Activated T-helper 1 cell treated with anti-CD3 and anti-CD28 coated beads, Interleukin-12 subunit alpha, Interleukin-12 subunit beta, Interleukin-2, Interleukin-4 antibody, amounts not matched to agents 30 ng/mL and 10 ng/mL and 1 ng/mL, durations not matched to agents 14 hours and 24 hours and 36 hours (primary cell): Measurements from ENCODE around the gene ASIC2. TPM values are rescaled to one million over a fixed set of nuclear protein-coding genes. Genes with fewer than 3 reads are reported as not detected.

ENCODE experiments used
- DNase-seq: peaks from one replicate; pipeline ENCODE4 v3.0.0; 2021; ENCODE audit warnings: low spot score
- H3K27ac Mint-ChIP-seq: one replicate; pipeline ENCODE4 v1.8.0; 2021; ENCODE audit warnings: mild to moderate bottlenecking, mixed read lengths
- H3K27me3 Mint-ChIP-seq: one replicate; pipeline ENCODE4 v1.8.0; 2022; ENCODE audit warnings: mild to moderate bottlenecking, moderate library complexity, mixed read lengths; ENCODE audit not compliant: insufficient read depth
- H3K36me3 Mint-ChIP-seq: one replicate; pipeline ENCODE4 v1.8.0; 2021; ENCODE audit warnings: low read depth, mixed read lengths
- H3K4me1 Mint-ChIP-seq: one replicate; pipeline ENCODE4 v1.8.0; 2021; ENCODE audit warnings: low read depth, mixed read lengths
- H3K4me3 Mint-ChIP-seq: one replicate; pipeline ENCODE4 v1.8.0; 2021; ENCODE audit warnings: mild to moderate bottlenecking, moderate library complexity, mixed read lengths
- H3K9me3 Mint-ChIP-seq: one replicate; pipeline ENCODE4 v1.8.0; 2021; ENCODE audit warnings: mixed read lengths
- intact Hi-C: fragments of 100-400 bp; cut with micrococcal nuclease; formaldehyde crosslinking; loops from one replicate; pipeline ENCODE4 v1.15.1; 2024
- total RNA-seq: library from RNA; stranded (reverse); gene quantifications from 2 replicates; pipeline ENCODE4 v1.2.3, GENCODE V29; 2022

The ASIC2 gene
- total RNA-seq, 1 donor from 2014 or later: not detected

DNA sequence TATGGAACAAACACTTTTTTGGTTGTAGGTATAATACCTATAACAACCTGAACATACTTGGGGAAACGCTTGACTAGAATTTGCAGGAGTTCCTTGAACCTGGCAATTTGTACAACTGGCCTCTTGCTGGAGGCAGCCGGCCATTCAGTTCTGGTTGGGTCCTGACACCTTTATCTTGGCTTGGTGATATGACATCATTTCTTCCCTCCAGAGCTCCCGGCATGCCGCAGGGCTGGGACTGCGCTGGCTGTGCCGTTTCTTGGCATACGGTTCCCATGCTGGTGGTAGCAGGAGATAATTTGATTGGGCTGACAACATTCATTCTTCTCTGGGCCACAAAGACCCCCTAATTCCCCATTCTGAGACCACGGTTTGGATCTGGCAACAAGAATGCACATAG lies 87.5 kb downstream of the ASIC2 start:
- DNase-seq: no peak
- intact Hi-C loops: no loop called here
- no peaks in the 10 kb centered on the region for H3K36me3 Mint-ChIP-seq
- H3K4me3 Mint-ChIP-seq: no peak overlapping the region
- no peaks in the 10 kb centered on the region for H3K9me3 Mint-ChIP-seq
- no peaks in the 10 kb centered on the region for H3K4me1 Mint-ChIP-seq
- H3K27me3 Mint-ChIP-seq: no peaks in the 10 kb centered on the region
- H3K27ac Mint-ChIP-seq: no peak overlapping the region

DNA sequence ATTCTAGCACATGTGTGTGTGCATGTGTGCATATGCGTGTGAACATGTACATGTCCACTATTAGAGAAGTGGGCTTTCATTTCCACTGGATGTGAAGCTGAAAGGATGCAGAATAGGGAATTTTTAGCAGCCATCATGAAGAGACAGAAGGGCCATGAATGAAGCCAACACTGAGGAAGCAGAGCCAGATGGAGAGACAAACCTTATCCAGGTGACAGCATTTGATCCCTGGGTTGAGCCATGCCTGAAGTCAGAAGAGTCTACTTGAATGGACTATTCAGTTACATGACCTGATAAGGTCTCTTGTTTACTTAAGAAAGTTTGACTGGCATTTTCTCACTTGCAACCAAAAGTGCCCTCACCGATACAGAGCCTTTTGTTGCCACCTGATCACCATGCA lies 88.4 kb downstream of the ASIC2 start:
- Mint-ChIP-seq H3K27ac (no peak overlapping the region), H3K4me1 (no peaks in the 10 kb centered on the region), H3K4me3 (no peak overlapping the region), H3K36me3 (no peaks in the 10 kb centered on the region), H3K9me3 (no peaks in the 10 kb centered on the region), H3K27me3 (peaks cover 2% of the 10 kb centered on the region)
- intact Hi-C loops: no loop called here
- no peak for DNase-seq

DNA sequence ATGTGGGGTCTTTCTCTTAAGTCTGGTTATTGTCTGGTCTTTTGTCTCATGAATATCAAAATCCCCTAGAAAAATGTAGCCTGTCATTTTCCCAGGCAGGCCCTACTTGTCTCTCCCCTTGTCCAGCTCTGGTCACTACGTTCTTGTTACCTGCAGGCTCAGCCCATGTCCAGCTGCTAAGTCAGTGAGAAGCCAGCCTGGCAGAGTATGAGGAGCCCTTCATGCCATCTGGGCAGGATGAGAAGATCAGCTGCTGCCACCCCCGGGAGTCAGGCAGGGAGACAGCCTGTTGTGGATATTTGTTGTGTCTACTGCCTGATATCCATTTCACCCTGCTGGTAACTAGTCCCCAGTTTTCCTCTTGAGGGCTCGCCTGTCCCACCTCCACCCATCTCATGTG lies 88.9 kb downstream of the ASIC2 start:
- Mint-ChIP-seq H3K9me3 (no peaks in the 10 kb centered on the region), H3K27me3 (peaks cover 2% of the 10 kb centered on the region), H3K4me3 (no peak overlapping the region), H3K4me1 (no peaks in the 10 kb centered on the region), H3K36me3 (no peaks in the 10 kb centered on the region), H3K27ac (no peak overlapping the region)
- intact Hi-C loops: no loop called here
- DNase-seq: no peak

DNA sequence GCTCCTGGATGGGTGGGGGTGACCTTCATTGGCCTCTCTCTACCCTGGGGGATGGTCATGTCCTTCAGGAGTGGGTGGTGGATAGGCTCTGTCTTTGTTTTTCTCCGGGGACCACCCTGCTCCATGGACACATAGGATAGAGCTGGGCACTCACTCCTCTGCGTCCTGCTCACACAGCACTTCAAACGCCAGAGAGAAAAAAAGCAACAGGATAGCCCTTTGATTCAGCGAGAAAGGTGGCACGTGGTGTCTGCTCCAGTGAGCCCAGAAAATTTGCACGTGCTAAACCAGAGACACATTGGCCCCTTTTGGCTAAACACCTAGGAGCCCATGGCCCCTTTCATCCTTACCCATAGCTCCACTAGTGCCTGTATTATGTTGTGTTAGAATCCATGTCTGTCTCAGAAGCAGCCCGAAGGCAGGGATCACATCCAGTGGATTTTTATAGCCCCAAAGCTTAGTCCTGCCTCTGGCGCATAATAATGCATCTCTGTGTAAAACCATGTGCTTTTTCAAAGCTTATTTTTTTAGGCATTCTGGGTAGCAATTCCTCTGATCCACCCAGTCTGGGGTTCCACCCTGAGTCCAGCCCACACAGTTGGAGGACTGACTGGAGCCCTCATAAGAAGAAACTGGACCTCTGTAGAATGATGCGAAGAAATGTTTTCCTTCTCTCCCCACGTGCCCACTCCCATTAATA lies 90.1 kb downstream of the ASIC2 start:
- H3K9me3 Mint-ChIP-seq: no peaks in the 10 kb centered on the region
- no peak for DNase-seq
- no peaks in the 10 kb centered on the region for H3K36me3 Mint-ChIP-seq
- intact Hi-C loops: no loop called here
- H3K27ac Mint-ChIP-seq: no peak overlapping the region
- H3K27me3 Mint-ChIP-seq: peaks cover 2% of the 10 kb centered on the region
- H3K4me1 Mint-ChIP-seq: no peaks in the 10 kb centered on the region
- H3K4me3 Mint-ChIP-seq: no peak overlapping the region

DNA sequence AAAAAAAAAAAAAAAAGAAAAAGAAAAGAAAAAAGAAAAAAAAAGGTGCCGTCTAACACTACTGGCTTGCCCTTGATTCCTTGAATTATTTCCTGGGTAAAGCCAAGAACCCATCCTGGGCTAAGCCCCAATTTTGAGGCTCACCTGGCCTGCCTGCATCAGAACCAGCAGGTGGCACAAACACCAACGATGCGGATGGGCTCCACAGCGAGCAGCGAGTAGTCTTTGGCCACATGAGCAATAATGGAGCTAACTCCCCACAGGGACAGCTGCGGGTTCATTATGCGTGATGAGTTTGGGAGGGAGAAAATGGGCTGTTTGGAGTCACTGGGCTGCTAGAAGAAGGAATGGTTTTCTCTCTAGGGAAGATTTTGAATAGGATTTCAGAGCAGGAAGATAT lies 91.1 kb downstream of the ASIC2 start:
- intact Hi-C loops: no loop called here
- Mint-ChIP-seq H3K4me1 (no peaks in the 10 kb centered on the region), H3K27ac (no peak overlapping the region), H3K4me3 (no peak overlapping the region), H3K36me3 (no peaks in the 10 kb centered on the region), H3K27me3 (peaks cover 2% of the 10 kb centered on the region), H3K9me3 (no peaks in the 10 kb centered on the region)
- no peak for DNase-seq

DNA sequence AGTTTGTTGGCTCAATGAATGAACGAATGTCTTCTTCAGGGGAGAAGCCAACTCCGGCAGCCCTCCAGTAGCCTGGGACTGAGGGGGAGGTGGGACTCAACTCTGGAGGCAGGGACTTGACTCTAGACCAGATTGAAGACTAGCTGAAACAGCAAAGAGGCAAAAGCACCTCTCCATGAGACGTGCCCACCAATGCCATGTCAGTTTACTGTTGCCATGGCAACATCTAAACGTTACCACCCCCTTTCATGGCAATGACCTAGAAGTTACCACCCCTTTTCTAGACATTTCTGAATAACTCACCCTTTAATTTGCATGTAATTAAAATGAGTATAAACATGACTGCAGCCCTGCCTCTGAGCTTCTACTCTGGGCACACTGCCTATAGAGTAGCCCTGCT lies 91.8 kb downstream of the ASIC2 start:
- intact Hi-C loops: no loop called here
- no peaks in the 10 kb centered on the region for H3K36me3 Mint-ChIP-seq
- no peak overlapping the region for H3K27ac Mint-ChIP-seq
- no peak overlapping the region for H3K4me3 Mint-ChIP-seq
- H3K27me3 Mint-ChIP-seq: peaks cover 2% of the 10 kb centered on the region
- no peak for DNase-seq
- H3K9me3 Mint-ChIP-seq: no peaks in the 10 kb centered on the region
- no peaks in the 10 kb centered on the region for H3K4me1 Mint-ChIP-seq

DNA sequence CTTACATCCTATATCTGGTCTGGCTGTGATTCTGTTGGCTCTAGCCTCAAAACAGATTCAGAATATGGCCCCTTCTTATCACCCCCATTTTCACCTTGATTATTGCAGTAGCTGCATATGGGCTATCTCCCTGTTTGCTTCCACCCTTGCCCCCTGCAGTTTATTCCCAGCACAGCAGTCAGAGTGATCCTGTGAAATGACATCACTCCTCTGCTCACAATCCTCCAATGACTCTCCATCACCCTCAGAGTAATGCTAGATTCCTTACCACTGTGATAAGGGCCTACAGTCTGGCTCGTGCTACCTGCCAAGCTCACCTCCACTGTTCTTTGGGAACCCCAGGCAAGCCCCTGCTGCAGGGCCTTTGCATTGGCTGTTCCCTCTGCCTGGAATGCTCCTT lies 92.5 kb downstream of the ASIC2 start:
- intact Hi-C loops: no loop called here
- no peaks in the 10 kb centered on the region for H3K4me1 Mint-ChIP-seq
- H3K27ac Mint-ChIP-seq: no peak overlapping the region
- H3K27me3 Mint-ChIP-seq: peaks cover 2% of the 10 kb centered on the region
- H3K4me3 Mint-ChIP-seq: no peak overlapping the region
- no peaks in the 10 kb centered on the region for H3K9me3 Mint-ChIP-seq
- DNase-seq: no peak
- no peaks in the 10 kb centered on the region for H3K36me3 Mint-ChIP-seq

DNA sequence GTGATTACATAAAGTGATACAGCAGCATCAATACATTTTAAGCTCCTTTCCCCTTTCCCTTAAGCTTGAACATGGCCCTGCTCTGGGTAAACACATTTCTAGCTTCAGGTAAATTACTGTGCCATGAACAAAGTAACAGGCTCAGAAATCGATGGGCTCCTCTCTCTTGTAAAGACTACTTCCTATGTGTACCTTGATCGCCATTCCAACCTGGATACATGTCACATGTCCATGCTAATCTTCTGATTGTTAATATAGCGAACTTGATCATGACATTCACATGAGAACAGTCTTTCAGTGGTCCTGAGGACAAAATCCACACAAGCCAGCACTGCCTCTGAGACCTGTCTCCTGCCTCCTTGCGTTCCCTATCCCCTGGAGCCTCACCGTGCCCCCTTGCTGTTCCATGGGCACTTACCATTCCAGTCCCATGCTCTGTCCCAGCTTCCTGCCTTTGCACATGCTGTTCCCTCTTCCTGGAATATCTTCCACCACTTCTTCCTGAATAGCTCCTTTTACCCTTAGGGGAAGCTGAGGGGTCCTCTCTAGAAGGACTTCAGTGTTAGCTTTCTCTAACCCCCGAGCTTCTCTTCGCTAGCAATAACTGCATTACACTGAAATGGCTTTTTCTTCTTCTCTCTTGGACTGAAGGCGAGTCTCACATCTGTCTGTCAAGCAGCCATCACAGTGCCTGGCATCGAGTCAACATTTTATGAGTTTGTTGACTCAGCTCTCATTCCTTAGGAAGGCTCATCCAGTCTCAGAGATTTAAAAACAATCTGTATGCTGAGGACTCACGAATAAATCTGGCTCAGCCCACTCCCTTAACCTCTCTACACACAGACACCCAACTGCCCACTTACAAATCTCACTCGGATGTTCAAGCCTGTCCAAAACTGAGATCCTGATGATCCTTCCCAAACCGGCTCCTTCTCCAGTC lies 93.3 kb downstream of the ASIC2 start:
- Mint-ChIP-seq H3K9me3 (no peaks in the 10 kb centered on the region), H3K4me3 (no peak overlapping the region), H3K27ac (no peak overlapping the region), H3K36me3 (no peaks in the 10 kb centered on the region), H3K27me3 (peaks cover 2% of the 10 kb centered on the region), H3K4me1 (no peaks in the 10 kb centered on the region)
- intact Hi-C loops: no loop called here
- no peak for DNase-seq

DNA sequence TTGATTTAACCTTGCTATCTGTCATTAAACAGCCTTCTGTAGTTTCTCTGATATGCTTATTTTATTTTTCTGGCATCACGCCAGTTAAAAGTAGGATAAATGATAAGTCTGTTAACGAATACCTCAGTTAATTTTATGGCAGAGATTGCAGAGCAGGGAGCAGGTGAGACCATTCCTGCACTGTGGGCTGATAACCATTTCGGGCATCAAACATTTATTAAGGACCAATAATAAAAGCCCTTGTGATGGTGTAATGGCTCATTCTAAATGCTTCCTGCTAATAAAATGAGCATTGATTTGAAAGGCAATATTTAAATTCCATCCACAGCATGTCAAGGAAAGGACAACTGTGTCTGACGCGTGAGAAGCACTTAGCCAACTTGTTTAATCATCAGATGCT lies 94.1 kb downstream of the ASIC2 start:
- Mint-ChIP-seq H3K4me3 (no peak overlapping the region), H3K27ac (no peak overlapping the region), H3K36me3 (no peaks in the 10 kb centered on the region), H3K4me1 (no peaks in the 10 kb centered on the region), H3K27me3 (peaks cover 2% of the 10 kb centered on the region), H3K9me3 (no peaks in the 10 kb centered on the region)
- no peak for DNase-seq
- intact Hi-C loops: no loop called here

DNA sequence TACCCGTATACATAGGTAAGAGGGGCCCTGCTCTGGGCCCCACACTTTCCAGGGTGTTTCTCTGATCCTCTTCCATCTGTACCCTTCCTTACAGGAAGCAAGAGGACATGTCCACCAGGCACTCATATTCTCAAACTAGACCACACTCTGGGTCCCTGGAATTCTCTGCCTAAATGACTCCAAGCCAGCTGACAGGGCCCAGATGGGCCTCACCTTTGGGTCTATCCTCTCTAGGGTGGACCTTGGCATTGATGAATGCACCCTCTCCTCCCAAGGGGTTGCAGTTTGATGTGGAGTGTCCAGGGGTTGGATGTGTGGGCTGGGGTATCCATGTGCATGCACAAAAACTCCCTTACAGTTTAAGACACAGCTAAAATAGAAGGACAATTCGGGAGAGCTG lies 95.8 kb downstream of the ASIC2 start:
- no peaks in the 10 kb centered on the region for H3K36me3 Mint-ChIP-seq
- H3K27me3 Mint-ChIP-seq: peaks cover 2% of the 10 kb centered on the region
- no peak overlapping the region for H3K27ac Mint-ChIP-seq
- DNase-seq: no peak
- H3K9me3 Mint-ChIP-seq: no peaks in the 10 kb centered on the region
- no peaks in the 10 kb centered on the region for H3K4me1 Mint-ChIP-seq
- intact Hi-C loops: no loop called here
- no peak overlapping the region for H3K4me3 Mint-ChIP-seq

DNA sequence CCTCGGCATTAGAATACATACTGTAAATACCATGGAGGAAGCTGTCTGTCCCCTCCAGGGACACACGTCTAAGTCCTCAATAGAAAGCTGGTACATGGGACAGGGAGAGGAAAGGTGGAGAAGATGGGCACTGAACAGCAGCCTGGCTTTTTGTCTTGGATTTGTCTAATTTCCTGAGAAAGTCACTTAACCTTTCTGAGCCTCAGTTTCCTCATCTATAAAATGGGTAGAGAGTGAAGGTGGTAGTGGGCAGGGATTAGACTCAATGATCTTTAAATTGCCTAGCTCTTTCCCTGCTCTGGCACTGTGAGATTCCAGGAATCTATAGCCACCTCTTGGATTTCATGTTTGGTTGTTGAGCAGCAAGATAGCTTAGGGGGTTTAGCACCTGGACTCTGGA lies 96.2 kb downstream of the ASIC2 start:
- H3K4me1 Mint-ChIP-seq: no peaks in the 10 kb centered on the region
- peaks cover 2% of the 10 kb centered on the region for H3K27me3 Mint-ChIP-seq
- H3K36me3 Mint-ChIP-seq: no peaks in the 10 kb centered on the region
- intact Hi-C loops: no loop called here
- no peaks in the 10 kb centered on the region for H3K9me3 Mint-ChIP-seq
- DNase-seq: no peak
- H3K27ac Mint-ChIP-seq: no peak overlapping the region
- no peak overlapping the region for H3K4me3 Mint-ChIP-seq

DNA sequence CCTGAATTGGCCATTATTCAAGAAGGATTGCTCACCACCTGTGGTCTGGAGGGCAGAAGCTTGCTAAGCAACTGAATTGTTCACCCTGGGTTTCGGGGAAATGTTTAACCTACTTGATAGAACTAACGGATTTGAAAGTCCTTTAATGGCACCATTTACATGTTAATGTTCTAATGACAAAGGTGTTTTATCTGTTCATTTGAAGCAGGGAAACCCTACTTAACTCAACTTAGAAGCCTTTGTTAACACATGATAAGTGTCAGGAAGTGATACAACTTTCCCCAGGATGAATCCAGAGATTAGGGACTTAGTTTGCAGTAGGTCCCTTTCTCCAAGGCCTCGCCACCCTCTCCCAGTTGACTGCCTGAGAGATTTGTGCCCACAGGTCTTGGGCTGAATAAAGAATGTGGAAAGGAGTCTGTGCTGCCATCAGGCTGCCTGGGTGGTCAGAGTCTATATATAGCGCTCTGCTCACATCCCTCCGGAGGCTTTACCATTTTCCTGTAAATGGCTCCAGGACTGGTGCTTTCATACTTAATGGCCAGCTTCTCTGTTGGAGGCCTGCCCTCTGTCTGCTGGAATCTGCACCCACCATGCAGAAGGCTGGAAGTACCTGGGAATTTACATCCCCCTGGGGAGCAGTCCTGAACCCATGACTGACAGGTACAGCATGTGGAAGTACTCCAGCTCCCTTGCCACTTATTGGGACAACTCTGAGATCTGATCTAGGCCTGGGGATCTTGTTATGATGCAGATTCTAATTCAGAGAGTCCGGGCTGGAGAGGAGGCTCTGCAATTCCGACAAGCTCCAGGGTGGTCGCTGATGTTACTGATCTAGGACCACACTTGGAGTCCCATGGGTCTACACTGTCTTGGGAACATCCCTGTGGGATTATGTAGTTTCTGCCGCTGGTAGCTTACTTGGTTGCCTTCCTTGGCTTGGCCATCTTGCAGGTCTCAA lies 99.9 kb downstream of the ASIC2 start:
- Mint-ChIP-seq H3K4me3 (no peak overlapping the region), H3K36me3 (no peaks in the 10 kb centered on the region), H3K27ac (no peak overlapping the region), H3K27me3 (peaks cover 4% of the 10 kb centered on the region), H3K9me3 (no peaks in the 10 kb centered on the region), H3K4me1 (no peaks in the 10 kb centered on the region)
- intact Hi-C loops: no loop called here
- DNase-seq: no peak
